Ishikawa (cell line): Measurements from ENCODE around the gene TBC1D23.

Experiments used
- CEBPB ChIP-seq: IDR thresholded peaks from 2 replicates; pipeline ENCODE4 v1.6.1; 2012
- EGR1 ChIP-seq: IDR thresholded peaks from 2 replicates; pipeline ENCODE4 v1.6.1; 2012
- FOXM1 ChIP-seq: IDR thresholded peaks from 2 replicates; pipeline ENCODE4 v1.6.1; 2012; ENCODE audit warnings: low read depth, borderline replicate concordance
- MAX ChIP-seq: IDR thresholded peaks from 2 replicates; pipeline ENCODE4 v1.6.1; 2012
- TAF1 ChIP-seq: IDR thresholded peaks from 2 replicates; pipeline ENCODE4 v1.6.1; 2012; ENCODE audit warnings: low read depth, mild to moderate bottlenecking
- YY1 ChIP-seq: IDR thresholded peaks from 2 replicates; pipeline ENCODE4 v1.6.1; 2012; ENCODE audit warnings: low read depth

DNA sequence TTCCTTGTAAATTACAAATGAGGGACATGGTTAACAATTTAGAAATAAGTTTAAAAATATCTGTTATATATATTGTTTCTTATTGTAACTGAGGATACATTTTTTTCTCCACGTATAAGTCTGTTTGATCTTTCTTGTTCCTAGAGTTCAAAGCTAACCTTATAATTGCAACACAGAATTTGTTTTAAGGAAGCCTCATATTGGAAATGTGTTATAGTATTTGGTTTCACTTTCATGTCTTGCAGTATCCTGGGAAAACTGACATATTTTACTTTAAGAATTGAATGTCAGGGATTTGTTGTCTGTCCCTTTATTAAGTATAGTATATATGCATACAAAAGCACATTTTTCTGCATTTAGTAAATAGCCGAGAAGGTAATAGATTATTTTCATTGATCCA is 50.2 kb downstream of the TBC1D23 start:
- TF ChIP-seq TAF1 (no peak), FOXM1 (no peak), YY1 (no peak), CEBPB (no peak), EGR1 (no peak), MAX (no peak)
